HG03378 (cell line): ENCODE results near the gene SHROOM4.

ENCODE experiments used
- ATAC-seq: cut with Tn5 transposase; IDR thresholded peaks from one replicate; pipeline ENCODE4 v1.9.1; 2021; ENCODE audit warnings: mild to moderate bottlenecking, moderate library complexity; ENCODE audit not compliant: unreplicated experiment

Gene SHROOM4

DNA sequence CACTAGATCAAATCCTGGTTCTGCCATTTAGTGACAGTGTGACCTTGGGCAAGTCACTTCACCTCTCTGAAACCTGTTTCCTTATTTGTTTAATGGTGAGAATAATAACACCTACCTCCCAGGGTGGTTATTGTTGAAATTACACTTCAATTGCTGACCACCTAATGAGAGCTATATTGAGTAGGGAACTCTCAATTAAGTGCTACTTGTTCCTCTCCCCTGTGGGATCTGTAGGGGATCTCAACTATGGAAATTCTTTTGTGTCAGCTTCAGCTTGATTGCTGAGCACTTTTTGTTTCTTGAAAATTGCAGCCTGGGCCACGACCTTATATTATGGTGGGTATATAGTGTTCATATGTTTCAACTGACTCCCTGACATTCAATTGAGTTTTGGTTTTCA is 102.1 kb downstream of the SHROOM4 start:
- ATAC-seq, result no peak

DNA sequence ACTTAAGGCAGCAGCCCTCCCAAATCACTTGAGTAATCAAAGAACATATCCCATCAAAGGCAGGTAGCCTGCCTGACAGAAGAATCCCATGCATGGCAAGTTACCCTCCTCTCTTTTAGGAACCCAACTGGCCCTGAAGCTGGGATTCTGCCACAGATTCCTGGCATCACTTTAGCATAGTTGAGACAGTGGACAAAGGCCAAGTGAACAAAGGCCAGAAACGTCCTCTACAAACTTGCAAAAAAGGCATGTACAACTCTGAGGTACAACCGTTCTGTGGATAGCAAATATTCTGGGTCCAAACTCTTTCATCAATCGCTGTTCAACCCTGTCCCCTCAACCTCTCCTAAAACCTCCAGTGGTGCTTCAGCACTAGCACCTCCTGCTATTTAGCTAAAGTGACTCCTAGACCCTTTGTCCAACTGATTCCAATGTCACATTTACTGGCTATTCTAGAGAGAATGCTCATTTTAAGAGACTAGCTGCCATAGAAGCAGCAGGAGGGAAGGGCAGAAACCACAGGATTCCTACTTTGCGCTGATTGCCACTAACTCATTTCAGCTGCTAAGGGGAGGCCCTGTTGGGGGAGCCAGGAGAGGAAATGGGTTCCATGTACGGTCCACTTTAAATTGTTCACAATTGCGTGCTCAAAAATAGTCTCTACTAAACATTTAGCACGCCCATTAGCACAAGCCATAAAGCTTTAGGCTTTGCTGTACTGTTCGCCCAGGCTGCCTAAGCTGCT is 105.9 kb downstream of the SHROOM4 start:
- ATAC-seq, result no peak

DNA sequence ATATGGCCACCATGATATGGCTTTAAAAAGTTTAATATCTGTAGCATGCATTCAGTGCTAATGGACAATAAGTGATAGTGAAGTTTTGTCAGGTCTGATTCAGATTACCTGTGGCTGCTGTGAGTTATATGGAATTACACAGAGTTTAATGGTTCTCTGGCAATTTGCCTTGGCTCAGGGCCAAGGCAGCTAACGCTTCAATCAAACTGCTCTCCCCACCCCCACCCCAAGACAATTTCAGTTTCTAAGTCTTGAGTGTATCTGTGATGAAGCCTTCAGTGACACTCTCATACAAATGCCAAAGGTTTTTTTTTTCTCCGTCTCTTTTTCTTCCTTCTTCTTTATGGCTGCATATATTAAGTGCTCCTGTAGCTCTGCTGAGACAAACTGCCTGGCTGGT is 106.6 kb downstream of the SHROOM4 start:
- ATAC-seq, result no peak

DNA sequence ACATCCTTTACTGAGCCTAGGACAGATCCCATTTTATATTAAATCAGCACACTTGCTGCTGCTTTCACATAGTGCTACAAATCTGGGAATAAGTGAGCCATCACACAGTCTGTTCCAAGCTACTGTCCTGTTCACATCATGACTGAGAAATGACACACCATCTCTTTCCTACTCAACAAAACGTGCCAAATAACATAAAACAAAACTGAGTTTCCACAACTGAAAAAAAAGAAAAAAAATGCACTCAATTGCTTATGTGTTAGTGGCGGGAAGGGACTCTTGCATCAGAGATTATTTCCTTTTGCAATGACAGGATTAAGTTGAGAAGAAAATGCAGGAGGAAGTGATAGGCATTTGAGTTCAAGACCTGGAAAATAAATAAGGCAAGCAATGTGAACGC is 109.0 kb downstream of the SHROOM4 start:
- no peak for ATAC-seq

DNA sequence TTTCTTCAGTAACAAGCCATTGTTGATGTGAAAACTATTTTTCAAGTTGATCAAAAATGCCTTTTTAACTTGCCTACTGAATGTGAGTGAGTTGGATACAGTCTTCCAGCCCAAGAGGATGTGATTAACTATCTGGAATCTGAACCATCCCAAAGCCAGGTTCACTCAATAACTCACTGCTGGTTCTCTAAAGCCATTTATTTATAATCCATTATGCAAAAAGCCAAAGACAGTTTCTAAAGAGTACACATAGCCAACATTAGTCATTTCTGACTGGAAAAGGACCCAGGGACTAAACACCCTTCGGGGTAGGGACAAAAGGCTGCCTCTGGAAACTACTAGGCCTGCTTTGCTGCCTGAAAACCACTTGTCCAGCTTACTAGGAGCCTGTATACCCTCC is 109.6 kb downstream of the SHROOM4 start:
- ATAC-seq, result no peak

DNA sequence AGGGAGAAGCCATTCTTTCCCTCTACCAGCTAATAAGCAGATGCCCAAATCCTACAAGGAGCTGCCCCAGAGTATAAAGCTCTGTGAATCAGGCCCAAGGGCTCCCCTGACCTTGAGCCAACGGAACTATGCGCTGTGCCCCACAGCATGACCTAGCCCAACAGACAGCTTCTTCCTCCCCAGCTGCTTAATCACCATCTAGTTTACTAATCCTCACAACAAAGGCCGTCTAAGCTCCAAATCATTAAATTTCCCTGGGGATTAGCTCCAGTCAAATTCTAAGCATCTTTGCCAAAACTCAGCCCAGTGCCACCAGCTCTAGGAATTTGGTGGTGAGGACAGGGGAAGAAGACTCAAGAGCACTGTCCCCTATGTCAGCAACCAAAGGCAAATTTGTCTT is 113.1 kb downstream of the SHROOM4 start:
- ATAC-seq, result no peak

DNA sequence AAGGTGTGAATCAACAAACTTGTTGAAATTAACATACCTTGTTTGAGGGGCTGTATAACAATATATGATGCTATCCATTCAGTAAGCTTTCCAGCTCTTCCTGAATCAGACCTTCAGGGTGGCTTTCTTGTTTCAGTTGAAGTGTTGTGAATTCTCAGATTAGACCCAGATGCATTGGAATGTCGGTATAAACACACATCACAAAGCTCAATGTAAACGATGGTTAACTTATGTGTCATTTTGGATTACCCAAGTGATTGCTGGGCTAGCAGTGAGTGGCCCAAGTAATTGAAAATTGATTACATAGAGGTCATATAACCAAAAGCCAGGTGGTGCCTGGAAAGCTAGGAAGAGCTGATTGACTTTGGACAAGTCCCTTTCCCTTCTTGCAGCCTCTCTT is 115.0 kb downstream of the SHROOM4 start:
- ATAC-seq, result no peak

DNA sequence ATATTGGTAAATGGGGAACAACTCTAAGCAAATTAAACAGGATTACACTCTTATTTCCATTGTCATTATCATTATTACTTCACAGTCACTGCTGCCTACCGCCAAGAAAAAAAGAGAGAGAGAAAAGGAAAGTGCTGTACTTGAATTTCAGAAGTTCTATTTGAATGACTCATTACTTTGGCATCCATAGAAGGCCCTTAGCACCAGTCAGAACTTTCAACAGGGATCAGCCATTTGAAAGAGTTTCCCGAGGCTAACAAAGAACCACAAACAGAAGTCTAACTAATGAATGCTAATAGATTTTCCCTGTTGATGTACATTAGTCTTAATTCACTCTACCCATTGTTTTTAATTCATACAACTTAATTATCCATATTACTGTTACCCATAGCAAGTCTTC is 116.3 kb downstream of the SHROOM4 start:
- ATAC-seq, result no peak

DNA sequence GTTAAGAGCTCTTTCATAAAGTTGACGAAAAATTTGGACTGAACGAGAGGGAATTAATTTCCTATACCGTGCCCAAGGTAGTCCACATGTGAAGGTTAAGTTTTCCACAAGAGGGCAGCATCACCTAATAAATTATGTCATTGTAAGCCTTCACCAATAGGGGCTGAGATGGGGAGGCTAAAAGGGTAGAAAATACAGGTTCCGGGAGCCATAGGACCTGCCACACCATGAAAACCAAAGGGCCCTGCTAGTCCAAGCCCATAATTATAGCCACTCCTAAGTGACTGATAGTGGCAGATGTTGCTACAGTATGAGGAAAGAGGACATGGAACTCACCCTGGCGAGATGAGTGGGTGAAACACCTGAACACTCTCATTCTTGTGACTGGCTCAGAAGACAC is 122.2 kb downstream of the SHROOM4 start:
- peak; percentile 91 for ATAC-seq

DNA sequence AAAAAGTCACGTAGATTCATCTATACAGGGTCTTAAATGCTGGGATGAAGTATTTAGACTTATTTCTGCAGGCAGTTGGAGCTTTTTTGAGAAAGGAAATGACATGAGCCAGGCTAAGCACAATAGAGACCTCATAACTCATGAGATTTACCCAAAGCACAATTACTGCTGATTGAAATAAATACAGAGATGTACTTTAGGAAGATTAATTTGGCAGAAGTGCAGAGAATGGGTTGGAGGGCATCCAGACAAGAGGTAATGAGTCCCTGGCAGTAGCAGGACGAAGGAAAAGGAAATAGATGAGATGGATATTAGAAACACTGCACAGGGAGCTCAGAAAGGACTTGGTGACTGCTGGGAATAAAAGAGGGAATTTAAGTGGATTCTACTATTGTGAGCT is 129.1 kb downstream of the SHROOM4 start:
- ATAC-seq, result no peak

DNA sequence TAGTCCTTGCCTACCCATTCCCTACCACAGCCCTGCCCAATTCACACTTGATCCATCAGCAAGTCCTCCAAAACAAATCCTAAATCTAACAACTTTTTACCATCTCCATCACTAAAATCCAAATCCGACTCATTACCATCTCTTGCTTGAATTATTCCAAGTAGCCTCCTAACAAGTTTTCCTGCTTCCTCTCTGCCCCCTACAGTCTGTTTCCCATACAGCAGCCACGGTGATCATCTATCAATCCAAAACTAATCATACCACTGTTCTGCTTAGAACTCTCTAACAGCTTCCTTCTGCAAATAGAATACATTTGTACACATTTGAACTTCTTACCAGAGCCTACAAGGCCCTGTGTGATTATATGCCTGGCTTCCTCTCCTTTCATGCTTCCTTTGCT is 133.0 kb downstream of the SHROOM4 start:
- ATAC-seq, result no peak

DNA sequence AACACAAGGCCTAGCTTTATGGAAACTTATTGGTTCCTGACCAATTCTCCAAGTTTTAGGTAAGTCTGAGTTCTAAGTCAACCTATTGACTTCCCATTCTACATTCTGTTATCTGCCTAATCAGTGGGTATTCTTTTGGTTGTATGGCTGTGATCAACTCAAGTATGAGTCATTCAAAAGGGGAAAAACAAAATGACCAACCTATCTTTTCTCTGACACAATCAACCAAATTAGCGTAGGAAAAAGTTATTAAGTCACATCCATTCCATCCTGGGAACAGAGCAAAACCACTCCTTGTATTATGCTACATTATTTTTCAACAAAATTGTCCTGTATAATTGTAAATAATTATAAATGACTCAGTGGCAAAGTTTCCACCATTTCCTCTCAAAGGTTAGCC is 136.2 kb downstream of the SHROOM4 start:
- no peak for ATAC-seq

DNA sequence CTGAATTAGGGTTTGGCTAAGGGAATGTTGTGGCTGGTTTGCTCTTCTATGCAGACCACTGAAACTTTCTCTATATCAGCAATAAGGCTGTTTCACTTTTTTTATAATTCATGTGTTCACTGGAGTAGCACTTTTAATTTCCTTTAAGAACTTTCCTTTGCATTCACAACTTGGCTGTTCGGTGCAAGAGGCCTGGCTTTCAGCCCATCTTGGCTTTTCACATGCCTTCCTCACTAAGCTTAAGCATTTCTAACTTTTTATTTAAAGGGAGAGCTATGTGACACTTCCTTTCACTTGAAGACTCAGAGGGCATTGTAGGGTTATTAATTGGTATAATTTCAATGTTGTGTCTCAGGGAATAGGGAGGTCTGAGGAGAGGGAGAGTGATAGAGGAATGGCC is 142.3 kb downstream of the SHROOM4 start:
- ATAC-seq, result no peak

DNA sequence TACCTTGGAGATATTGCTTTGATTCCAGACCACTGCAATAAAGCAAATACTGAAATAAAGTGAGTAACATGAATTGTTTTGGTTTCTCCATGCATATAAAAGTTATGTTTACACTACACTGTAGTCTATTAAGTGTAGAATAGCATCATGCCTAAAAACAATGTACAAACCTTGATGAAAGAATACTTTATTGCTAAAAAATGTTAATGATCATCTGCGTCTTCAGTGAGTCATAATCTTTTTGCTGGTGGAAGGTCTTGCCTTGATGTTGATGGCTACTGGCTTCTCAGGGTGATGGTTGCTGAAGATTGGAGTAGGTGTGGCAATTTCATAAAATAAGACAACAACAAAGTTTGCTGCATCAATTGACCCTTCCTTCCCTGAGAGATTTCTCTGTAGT is 145.1 kb downstream of the SHROOM4 start:
- no peak for ATAC-seq

DNA sequence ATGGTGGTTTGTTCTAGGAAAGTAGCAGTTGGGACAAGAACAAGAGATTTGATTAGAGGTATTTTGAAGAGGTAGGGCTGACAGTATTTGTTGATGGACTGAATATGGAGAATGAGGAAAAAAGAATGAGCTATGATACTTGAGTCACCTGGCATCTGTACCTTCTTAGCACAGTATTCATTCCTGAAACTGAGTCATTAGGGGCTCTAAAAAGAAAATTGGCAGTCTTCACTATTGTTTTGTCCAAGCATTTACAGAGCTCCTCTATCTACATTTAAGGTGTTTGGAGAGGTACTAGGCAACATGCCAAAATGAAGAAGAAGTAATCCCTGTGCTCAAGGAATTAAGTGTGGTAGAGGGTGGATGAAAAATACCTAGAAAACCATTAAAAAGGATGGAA is 165.8 kb downstream of the SHROOM4 start:
- no peak for ATAC-seq

DNA sequence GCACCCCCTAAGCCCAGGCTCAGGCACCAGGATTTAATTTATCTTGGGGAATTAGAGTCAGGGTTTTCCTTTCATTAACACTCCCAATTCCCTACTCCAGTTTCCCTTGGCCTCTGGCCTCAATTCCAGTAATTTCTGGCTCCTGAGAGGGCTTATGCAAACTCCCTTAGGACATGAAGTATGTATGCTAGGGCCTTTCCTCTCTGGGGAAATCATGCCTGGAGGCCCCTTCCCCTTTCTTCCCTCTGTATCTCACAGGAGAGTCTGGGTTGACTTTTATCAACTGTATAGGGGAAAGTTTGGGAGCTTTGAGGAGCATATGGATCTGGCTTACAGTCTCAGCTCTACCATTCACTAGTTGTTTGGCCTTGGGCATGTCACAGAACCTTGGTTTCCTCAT is 169.5 kb downstream of the SHROOM4 start:
- ATAC-seq, result no peak

DNA sequence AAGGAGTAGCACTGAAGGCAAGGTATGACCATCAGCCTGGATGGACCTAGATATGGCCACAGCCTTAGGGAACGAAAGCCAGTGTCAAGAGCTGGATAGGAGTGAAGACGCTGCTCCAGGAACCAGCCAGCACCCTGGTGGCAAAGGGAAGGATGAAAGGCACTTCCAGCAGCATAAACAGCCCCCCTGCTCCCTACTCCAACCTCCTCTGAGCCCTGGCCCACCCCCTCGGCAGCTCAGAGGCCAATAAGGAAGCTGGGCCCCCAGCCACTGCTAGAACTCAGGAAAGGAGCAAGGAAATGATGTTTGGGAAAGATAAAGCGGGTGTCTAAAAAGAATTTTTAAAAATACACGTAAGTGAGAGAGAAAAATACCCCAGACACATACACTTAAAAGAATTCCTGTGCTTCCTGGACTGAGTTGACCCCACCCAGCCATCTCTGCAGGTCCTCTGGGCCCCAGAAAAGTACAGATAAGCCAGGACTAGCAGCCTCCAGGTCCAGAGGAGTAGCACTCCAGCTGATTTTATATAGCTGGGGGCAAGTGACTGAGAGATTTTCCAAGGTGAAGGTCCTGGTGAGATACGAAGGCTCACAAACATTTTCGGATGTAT is 170.4 kb downstream of the SHROOM4 start:
- no peak for ATAC-seq

DNA sequence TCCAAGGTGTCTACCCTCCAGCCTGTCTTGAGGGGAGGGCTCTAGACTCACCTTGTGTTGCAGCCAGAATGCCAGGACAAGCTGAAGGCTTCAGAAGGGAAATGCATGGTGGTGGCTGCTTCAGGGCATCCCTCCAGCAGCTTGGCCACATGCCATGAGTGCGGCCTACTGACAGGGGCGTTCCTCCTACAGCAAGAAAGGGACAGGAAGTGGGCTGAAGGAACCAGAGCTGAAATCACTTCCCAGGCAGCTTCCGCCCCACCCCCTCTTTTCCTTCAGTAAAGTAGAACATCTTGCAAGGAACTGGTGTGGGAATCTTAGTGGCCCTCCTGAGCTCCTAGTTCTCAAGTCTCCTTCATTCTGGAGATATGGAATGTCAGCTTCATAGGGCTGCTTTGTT is 175.9 kb downstream of the SHROOM4 start:
- ATAC-seq, result no peak

DNA sequence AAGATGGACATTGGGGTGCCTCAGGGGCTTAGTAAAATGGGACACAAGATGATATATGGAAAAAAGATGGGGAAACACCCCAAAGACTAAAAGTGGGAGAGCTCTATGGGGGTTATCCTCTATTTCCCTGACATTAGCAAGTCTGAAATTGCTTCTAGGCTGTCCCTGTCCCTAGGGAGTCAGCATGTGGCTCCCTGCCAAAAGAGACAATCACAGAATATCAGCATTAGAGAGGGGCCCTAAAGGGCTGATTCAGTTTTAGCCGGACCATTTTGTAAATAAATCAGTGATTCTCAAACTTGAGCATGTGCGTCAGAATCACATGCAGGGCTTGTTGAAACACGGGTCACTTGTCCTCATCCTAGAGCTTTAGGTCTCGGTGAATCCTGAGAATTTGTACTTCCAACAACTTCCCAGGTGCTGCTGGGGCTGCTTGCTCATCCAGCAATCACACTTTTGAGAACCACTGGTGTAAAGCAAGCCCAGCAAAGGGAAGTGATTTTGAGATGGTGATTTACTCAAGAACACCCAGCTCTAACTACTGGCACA is 178.1 kb downstream of the SHROOM4 start:
- ATAC-seq, result no peak

DNA sequence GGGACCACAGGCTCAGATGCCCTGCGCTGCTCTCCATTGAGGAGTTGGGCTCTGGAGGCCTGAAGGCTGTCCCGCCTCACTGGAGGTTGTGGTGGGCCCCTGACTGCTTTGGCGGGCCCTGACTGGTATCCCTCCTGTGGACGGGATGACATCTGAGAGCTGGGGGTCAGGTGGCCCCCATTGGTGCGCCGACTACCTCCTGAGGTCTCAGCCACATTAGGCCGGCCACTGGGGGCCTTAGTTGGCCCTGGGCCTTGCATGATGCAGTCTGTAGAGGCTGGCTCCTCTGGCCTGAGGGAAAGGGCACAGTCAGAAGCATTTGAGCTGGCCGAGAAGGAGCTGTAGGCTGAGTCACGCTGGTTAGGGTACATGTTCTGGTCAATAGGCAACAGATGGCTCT is 178.8 kb downstream of the SHROOM4 start:
- ATAC-seq, result no peak

DNA sequence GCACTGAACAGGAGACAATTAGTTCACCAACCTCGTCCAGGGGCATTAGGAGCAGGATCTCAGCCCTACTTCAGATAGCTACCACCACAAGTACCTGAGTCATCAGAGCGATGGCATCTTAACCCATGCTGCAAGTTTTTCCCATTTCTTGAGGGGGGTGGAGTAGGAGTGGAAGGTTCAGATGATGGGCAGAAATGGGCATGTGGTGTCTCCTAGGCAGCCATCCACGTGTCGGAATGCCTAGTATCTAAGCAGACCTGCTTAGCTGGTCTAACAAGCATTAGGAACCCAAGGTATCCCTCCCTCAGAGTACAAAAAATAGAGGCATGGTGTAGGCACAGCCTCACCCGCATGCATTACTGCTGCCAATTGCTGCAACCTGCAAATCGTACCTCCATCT is 184.2 kb downstream of the SHROOM4 start:
- no peak for ATAC-seq

DNA sequence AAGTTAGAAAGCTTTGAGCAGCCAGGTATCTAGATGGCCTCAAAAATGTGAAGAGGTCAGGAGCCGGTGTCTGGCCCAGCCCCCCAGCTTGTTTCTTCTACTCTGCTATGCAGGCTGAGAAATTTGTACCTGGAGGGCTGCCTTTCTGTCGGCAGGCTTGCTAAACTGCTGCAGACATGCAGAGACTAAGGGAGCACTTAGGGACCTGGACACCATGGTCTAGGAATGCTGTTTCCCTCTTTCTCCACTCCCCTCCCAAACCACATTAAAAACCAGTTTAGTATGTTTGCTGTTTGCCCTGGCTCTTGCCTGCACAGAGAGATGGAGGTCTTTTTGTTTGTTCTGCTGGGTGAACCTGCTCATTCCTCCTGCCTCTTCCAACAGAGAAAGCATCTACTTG is 186.3 kb downstream of the SHROOM4 start:
- no peak for ATAC-seq

DNA sequence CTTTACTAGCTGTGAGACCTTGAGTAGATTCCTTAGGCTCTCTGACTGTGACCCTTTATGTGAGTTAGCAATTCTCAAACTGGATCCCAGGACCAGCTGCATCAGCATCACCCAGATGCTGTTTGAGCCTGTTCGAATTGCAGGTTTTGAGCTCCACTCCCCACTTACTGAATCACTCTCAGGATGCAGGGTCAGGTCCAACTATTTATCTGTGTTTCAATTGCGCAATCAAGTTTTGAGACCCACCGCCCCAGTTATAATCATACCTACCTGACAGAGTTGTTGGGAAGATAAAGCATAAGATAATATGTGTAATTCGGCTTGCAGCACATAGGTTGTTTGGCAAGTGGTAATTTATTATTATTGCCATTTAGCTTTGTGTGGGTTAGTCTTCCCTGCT is 187.6 kb downstream of the SHROOM4 start:
- ATAC-seq, result no peak
